H9 (cell line): ENCODE results near the gene ADGRG4. TPM values are rescaled to one million over a fixed set of nuclear protein-coding genes. Genes with fewer than 3 reads are reported as not detected.

ENCODE experiments used
- DNase-seq: peaks from one replicate; pipeline ENCODE4 v3.0.0-alpha.2; 2017
- H2AFZ ChIP-seq: one replicate; pipeline ENCODE4 v1.6.1; 2013; ENCODE audit warnings: mild to moderate bottlenecking, low read length, control low read depth, moderate library complexity
- H2AK5ac ChIP-seq: 2 replicates; pipeline ENCODE4 v1.6.1; 2013; ENCODE audit warnings: low read length, control low read depth, mixed read lengths; ENCODE audit not compliant: insufficient read length
- H2BK120ac ChIP-seq: one replicate; pipeline ENCODE4 v1.6.1; 2013; ENCODE audit warnings: low read depth, mild to moderate bottlenecking, low read length, control low read depth, inconsistent platforms; ENCODE audit not compliant: poor library complexity, severe bottlenecking
- H2BK12ac ChIP-seq: 2 replicates; pipeline ENCODE4 v1.6.1; 2013; ENCODE audit warnings: low read length, control low read depth, mixed read lengths, low read depth; ENCODE audit not compliant: insufficient read length
- H2BK15ac ChIP-seq: 2 replicates; pipeline ENCODE4 v1.6.1; 2013; ENCODE audit warnings: low read depth, low read length, control low read depth
- H2BK20ac ChIP-seq: one replicate; pipeline ENCODE4 v1.6.1; 2013; ENCODE audit warnings: low read depth, mild to moderate bottlenecking, low read length, control low read depth, inconsistent platforms; ENCODE audit not compliant: poor library complexity, severe bottlenecking
- H2BK5ac ChIP-seq: 2 replicates; pipeline ENCODE4 v1.6.1; 2013; ENCODE audit warnings: low read length, control low read depth, mixed read lengths; ENCODE audit not compliant: insufficient read length
- H3K14ac ChIP-seq: 2 replicates; pipeline ENCODE4 v1.6.1; 2013; ENCODE audit warnings: low read length, control low read depth; ENCODE audit not compliant: insufficient read depth
- H3K18ac ChIP-seq: 2 replicates; pipeline ENCODE4 v1.6.1; 2013; ENCODE audit warnings: low read depth, mild to moderate bottlenecking, mixed read lengths, low read length, control low read depth; ENCODE audit not compliant: insufficient read length
- H3K23ac ChIP-seq: 2 replicates; pipeline ENCODE4 v1.6.1; 2013; ENCODE audit warnings: low read length, control low read depth, mixed read lengths, low read depth; ENCODE audit not compliant: insufficient read length
- H3K23me2 ChIP-seq: 2 replicates; pipeline ENCODE4 v1.6.1; 2013; ENCODE audit warnings: low read depth, mild to moderate bottlenecking, mixed read lengths, low read length, control low read depth; ENCODE audit not compliant: insufficient read length, poor library complexity, severe bottlenecking
- H3K27ac ChIP-seq: 2 replicates; pipeline ENCODE4 v1.5.1; 2013; ENCODE audit warnings: low read length, control low read depth, mixed read lengths, low read depth; ENCODE audit not compliant: insufficient read length
- H3K27me3 ChIP-seq: 2 replicates; pipeline ENCODE4 v1.6.1; 2013; ENCODE audit warnings: low read length, control low read depth, inconsistent platforms; ENCODE audit not compliant: insufficient read depth
- H3K4ac ChIP-seq: 2 replicates; pipeline ENCODE4 v1.6.1; 2013; ENCODE audit warnings: low read depth, mild to moderate bottlenecking, control low read depth, inconsistent platforms, low read length, moderate library complexity
- H3K4me1 ChIP-seq: 2 replicates; pipeline ENCODE4 v1.6.1; 2013; ENCODE audit warnings: low read length, control low read depth, inconsistent platforms; ENCODE audit not compliant: insufficient read depth
- H3K4me2 ChIP-seq: 2 replicates; pipeline ENCODE4 v1.6.1; 2013; ENCODE audit warnings: low read length, control low read depth, mixed read lengths; ENCODE audit not compliant: insufficient read length, insufficient read depth
- H3K56ac ChIP-seq: 2 replicates; pipeline ENCODE4 v1.6.1; 2013; ENCODE audit warnings: low read depth, mild to moderate bottlenecking, mixed read lengths, low read length, control low read depth; ENCODE audit not compliant: insufficient read length
- H3K79me1 ChIP-seq: 2 replicates; pipeline ENCODE4 v1.6.1; 2013; ENCODE audit warnings: low read depth, mild to moderate bottlenecking, moderate library complexity, low read length, control low read depth, inconsistent platforms; ENCODE audit not compliant: insufficient read depth, poor library complexity, severe bottlenecking
- H3K79me2 ChIP-seq: 2 replicates; pipeline ENCODE4 v1.6.1; 2013; ENCODE audit warnings: low read length, control low read depth, inconsistent platforms; ENCODE audit not compliant: insufficient read depth
- H3K9ac ChIP-seq: 2 replicates; pipeline ENCODE4 v1.6.1; 2013; ENCODE audit warnings: low read length, control low read depth, mixed read lengths; ENCODE audit not compliant: insufficient read length; ENCODE audit errors: extremely low read depth
- H3K9me3 ChIP-seq: one replicate; pipeline ENCODE4 v1.6.1; 2013; ENCODE audit warnings: low read depth, low read length, inconsistent platforms; ENCODE audit not compliant: control insufficient read depth
- H3T11ph ChIP-seq: one replicate; pipeline ENCODE4 v1.6.1; 2013; ENCODE audit warnings: mild to moderate bottlenecking, low read length, control low read depth, inconsistent platforms
- H4K20me1 ChIP-seq: one replicate; pipeline ENCODE4 v1.6.1; 2013; ENCODE audit not compliant: control insufficient read depth, insufficient read length, insufficient read depth
- H4K5ac ChIP-seq: 2 replicates; pipeline ENCODE4 v1.6.1; 2013; ENCODE audit warnings: low read depth, mild to moderate bottlenecking, mixed read lengths, low read length, control low read depth; ENCODE audit not compliant: insufficient read length
- H4K8ac ChIP-seq: replicated peaks from 2 replicates; pipeline ENCODE4 v1.6.1; 2013; ENCODE audit warnings: low read length, control low read depth, mixed read lengths, low read depth; ENCODE audit not compliant: insufficient read length
- H4K91ac ChIP-seq: 2 replicates; pipeline ENCODE4 v1.6.1; 2013; ENCODE audit warnings: low read depth, mild to moderate bottlenecking, moderate library complexity, mixed read lengths, low read length, control low read depth; ENCODE audit not compliant: insufficient read length
- H3K27ac Mint-ChIP-seq, 3 experiments: 2 replicates in 2 of 3; 3 replicates in 1 of 3; pipeline ENCODE4 v1.8.0; 2020 to 2021; ENCODE audit warnings: mixed read lengths in 3 of 3, mild to moderate bottlenecking in 1 of 3, moderate library complexity in 1 of 3
- H3K27me3 Mint-ChIP-seq: 2 replicates; pipeline ENCODE4 v1.8.0; 2021; ENCODE audit warnings: low read depth, mild to moderate bottlenecking, moderate library complexity, mixed read lengths
- H3K36me3 Mint-ChIP-seq, 3 experiments: 2 replicates in 2 of 3; 3 replicates in 1 of 3; pipeline ENCODE4 v1.8.0; 2020 to 2021; ENCODE audit warnings: low read depth in 3 of 3, mixed read lengths in 3 of 3; ENCODE audit not compliant: insufficient read depth in 1 of 3
- H3K4me1 Mint-ChIP-seq, 2 experiments: 2 replicates each; pipeline ENCODE4 v1.8.0; 2020; ENCODE audit warnings: mixed read lengths in 2 of 2
- H3K4me3 Mint-ChIP-seq, 2 experiments: 2 replicates in 1 of 2; 3 replicates in 1 of 2; pipeline ENCODE4 v1.8.0; 2020 to 2021; ENCODE audit warnings: mild to moderate bottlenecking in 2 of 2, mixed read lengths in 2 of 2, moderate library complexity in 1 of 2
- H3K9me3 Mint-ChIP-seq, 2 experiments: 2 replicates in 1 of 2; 3 replicates in 1 of 2; pipeline ENCODE4 v1.8.0; 2020; ENCODE audit warnings: mild to moderate bottlenecking in 2 of 2, mixed read lengths in 2 of 2, moderate library complexity in 1 of 2
- CTCF ChIP-seq: fragments of 200-600 bp; sonication (generic); conservative IDR thresholded peaks from 3 replicates; pipeline ENCODE4 v1.8.0; 2021; ENCODE audit warnings: antibody characterized with exemption, mild to moderate bottlenecking
- WGBS: extraction: QIAGEN DNeasy Blood & Tissue Kit; methylation state at CpG from one replicate; pipeline ENCODE4 v1.1.7; 2013; ENCODE audit warnings: missing lambda C conversion rate, low lambda C conversion rate, mixed read lengths; ENCODE audit not compliant: insufficient read length; ENCODE audit errors: extremely low coverage; 5-methylcytosine and 5-hydroxymethylcytosine counted together
- total RNA-seq: library from RNA; stranded (reverse); gene quantifications from 2 replicates; pipeline ENCODE4 v1.2.1, GENCODE V29; 2021

ADGRG4 gene
- total RNA-seq, 1 experiment from 2014 or later: not detected

DNA sequence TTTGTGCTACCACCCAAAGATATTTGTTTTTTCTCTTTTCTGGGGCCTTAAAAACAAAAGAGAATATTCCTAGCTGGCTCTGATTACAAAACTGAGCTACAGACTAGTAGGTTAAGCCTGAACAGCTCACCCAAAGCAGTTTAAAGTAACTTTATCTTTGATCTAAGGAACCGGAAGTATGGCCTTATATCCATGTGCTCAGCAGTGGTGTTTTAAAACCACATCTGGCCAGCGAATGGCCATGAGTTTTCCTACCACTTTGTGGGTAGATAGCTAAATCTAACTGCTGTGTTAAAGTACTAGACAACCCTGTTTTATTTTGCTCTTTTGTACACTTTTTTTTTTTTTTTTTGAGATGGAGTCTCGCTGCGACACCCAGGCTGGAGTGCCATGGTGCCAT is 24.6 kb downstream of the ADGRG4 start:
- Mint-ChIP-seq H3K27ac (no peak overlapping the region), H3K9me3 (peaks cover 59 to 70% of the 10 kb centered on the region in 2 experiments), H3K36me3 (no peaks in the 10 kb centered on the region; a peak in 2 of 7 replicates), H3K4me1 (no peaks in the 10 kb centered on the region), H3K4me3 (no peak overlapping the region), H3K27me3 (peaks cover 2% of the 10 kb centered on the region; the same call in 1 of the 2 replicates)
- Histone ChIP-seq H3K14ac (no peak overlapping the region), H2BK12ac (no peak overlapping the region), H3K4me2 (no peak overlapping the region), H2BK15ac (no peak overlapping the region), H3K56ac (no peak overlapping the region), H3K4me1 (no peaks in the 10 kb centered on the region), H2AFZ (no peak overlapping the region), H4K20me1 (no peaks in the 10 kb centered on the region), H3K27me3 (no peaks in the 10 kb centered on the region), H3K79me1 (no peaks in the 10 kb centered on the region), H3K79me2 (no peaks in the 10 kb centered on the region), H3K4ac (no peak overlapping the region), H2BK5ac (no peak overlapping the region), H2AK5ac (no peak overlapping the region), H4K91ac (no peak overlapping the region), H3K18ac (no peak overlapping the region), H3K27ac (no peak overlapping the region), H3T11ph (no peak overlapping the region), H4K8ac (no peak overlapping the region), H4K5ac (no peak overlapping the region), H3K9ac (no peak overlapping the region), H2BK20ac (no peak overlapping the region), H3K23me2 (no peaks in the 10 kb centered on the region), H3K9me3 (peaks cover 29% of the 10 kb centered on the region), H2BK120ac (no peak overlapping the region), H3K23ac (no peak overlapping the region)
- no peak for DNase-seq
- WGBS: no CpG with 5 or more reads among the region's 4 CpGs
- no peak for TF ChIP-seq CTCF
